SJCRH30 (cell line): ENCODE measurements around the gene TAS2R60. TPM values are rescaled to one million over a fixed set of nuclear protein-coding genes. Genes with fewer than 3 reads are reported as not detected.
"Not testable (repeated sequence)": the region's sequence is repeated elsewhere in the genome, so short reads cannot be mapped to it uniquely, and the experiment has no call there.

Source experiments
- DNase-seq, 2 experiments: peaks; one replicate each; pipeline ENCODE4 v3.0.0-alpha.2; 2015 to 2020
- H3K27ac ChIP-seq: fragments of 250-450 bp; sonication (Bioruptor Pico); 2 replicates; pipeline ENCODE4 v1.5.1; 2020; ENCODE audit warnings: mild to moderate bottlenecking, moderate library complexity
- H3K27me3 ChIP-seq: fragments of 250-450 bp; sonication (Bioruptor Pico); 2 replicates; pipeline ENCODE4 v1.5.1; 2020; ENCODE audit warnings: mild to moderate bottlenecking, moderate library complexity
- H3K36me3 ChIP-seq: fragments of 250-450 bp; sonication (Bioruptor Pico); 2 replicates; pipeline ENCODE4 v1.5.1; 2020; ENCODE audit warnings: mild to moderate bottlenecking, moderate library complexity
- H3K4me1 ChIP-seq: fragments of 250-450 bp; sonication (Bioruptor Pico); 2 replicates; pipeline ENCODE4 v1.5.1; 2020; ENCODE audit warnings: mild to moderate bottlenecking, moderate library complexity
- H3K4me3 ChIP-seq: fragments of 250-450 bp; sonication (Bioruptor Pico); 2 replicates; pipeline ENCODE4 v1.5.1; 2020; ENCODE audit warnings: mild to moderate bottlenecking, moderate library complexity
- H3K9me3 ChIP-seq: fragments of 250-450 bp; sonication (Bioruptor Pico); replicated peaks from 2 replicates; pipeline ENCODE4 v1.5.1; 2020; ENCODE audit warnings: mild to moderate bottlenecking, moderate library complexity
- total RNA-seq: library from RNA; depleted of rRNA; stranded (reverse); fragments of >200 nt; shearing (Covaris generic); gene quantifications from 2 replicates; pipeline ENCODE4 v1.2.3, GENCODE V29; 2014; rRNA removed

TAS2R60 gene, protein sequence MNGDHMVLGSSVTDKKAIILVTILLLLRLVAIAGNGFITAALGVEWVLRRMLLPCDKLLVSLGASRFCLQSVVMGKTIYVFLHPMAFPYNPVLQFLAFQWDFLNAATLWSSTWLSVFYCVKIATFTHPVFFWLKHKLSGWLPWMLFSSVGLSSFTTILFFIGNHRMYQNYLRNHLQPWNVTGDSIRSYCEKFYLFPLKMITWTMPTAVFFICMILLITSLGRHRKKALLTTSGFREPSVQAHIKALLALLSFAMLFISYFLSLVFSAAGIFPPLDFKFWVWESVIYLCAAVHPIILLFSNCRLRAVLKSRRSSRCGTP
- not detected in 2 replicates for total RNA-seq

DNA sequence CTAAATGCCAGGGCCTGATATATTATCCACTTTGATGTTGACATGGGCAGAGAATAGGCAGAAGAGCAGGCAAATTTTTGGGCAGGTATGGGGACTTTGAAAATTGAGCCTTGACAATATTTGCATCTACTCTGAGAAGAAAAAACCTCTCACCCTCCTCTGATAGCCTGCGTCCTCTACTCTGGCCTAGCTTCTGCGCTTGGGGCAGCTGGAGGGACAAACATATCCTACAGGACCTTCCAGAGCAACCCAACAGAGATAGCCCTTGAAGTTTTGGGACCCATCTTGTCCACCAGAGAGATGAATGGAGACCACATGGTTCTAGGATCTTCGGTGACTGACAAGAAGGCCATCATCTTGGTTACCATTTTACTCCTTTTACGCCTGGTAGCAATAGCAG is at the start of gene TAS2R60:
TAS2R60 (plus strand) TSS at position 301 of the 400 bp plus-strand sequence; CDS start at position 301, 0 bp downstream.
- DNase-seq, result no peak
- Histone ChIP-seq H3K4me3 (no peak within 1 kb of the TSS), H3K9me3 (no peaks in the 10 kb centered on the region), H3K27ac (no peak within 1 kb of the TSS), H3K4me1 (no peaks in the 10 kb centered on the region), H3K36me3 (no peaks in the 10 kb centered on the region), H3K27me3 (peaks cover 19% of the 10 kb centered on the region; the same call in 1 of the 2 replicates)

DNA sequence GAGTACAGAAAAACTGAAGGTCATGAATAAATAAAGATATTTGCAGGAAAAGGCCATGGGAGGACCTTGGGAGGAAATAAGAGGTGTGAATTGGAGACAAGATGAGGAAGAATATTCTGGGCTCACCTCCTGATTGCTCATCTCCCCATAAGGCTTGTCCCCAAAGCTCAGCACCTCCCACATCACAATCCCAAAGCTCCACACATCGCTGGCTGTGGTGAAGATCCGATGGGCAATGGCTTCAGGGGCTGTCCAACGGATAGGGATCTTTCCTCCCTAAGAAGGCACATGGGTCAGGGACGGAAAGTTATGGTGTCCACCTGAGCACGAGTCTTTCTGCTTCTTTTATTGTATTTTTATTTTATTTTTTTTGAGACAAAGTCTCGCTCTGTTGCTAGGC is 49.2 kb upstream of the TAS2R60 start:
- Histone ChIP-seq H3K4me1 (no peaks in the 10 kb centered on the region), H3K27me3 (no peaks in the 10 kb centered on the region)

DNA sequence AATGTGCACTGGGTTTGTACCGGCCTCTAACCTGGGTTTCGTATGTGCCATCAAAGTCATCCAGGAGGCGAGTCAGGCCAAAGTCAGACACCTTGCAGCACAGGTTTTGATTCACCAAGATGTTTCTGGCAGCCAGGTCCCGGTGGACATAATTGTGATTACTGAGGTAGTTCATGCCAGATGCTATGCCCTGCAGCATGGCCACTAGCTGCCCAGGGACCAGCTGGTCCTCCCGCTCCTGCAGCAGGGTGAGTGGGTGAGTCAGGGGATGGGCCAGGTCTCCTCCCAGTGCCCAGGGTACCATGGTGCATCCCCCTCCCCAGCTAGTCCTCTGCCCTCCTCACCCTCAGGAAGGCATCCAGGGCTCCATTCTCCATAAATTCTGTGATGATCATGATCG is 48.5 kb upstream of the TAS2R60 start:
- Histone ChIP-seq H3K4me1 (no peaks in the 10 kb centered on the region), H3K36me3 (peaks cover 19% of the 10 kb centered on the region; the same call in 1 of the 2 replicates), H3K27ac (no peak overlapping the region), H3K4me3 (no peak overlapping the region), H3K27me3 (no peaks in the 10 kb centered on the region), H3K9me3 (no peaks in the 10 kb centered on the region)
- no peak for DNase-seq

More for the DNA sequence above, 49.2 kb upstream of the TAS2R60 start:
- DNase-seq, result no peak
- Histone ChIP-seq H3K9me3 (no peaks in the 10 kb centered on the region), H3K27ac (no peak overlapping the region), H3K4me3 (no peak overlapping the region), H3K36me3 (peaks cover 24% of the 10 kb centered on the region)

DNA sequence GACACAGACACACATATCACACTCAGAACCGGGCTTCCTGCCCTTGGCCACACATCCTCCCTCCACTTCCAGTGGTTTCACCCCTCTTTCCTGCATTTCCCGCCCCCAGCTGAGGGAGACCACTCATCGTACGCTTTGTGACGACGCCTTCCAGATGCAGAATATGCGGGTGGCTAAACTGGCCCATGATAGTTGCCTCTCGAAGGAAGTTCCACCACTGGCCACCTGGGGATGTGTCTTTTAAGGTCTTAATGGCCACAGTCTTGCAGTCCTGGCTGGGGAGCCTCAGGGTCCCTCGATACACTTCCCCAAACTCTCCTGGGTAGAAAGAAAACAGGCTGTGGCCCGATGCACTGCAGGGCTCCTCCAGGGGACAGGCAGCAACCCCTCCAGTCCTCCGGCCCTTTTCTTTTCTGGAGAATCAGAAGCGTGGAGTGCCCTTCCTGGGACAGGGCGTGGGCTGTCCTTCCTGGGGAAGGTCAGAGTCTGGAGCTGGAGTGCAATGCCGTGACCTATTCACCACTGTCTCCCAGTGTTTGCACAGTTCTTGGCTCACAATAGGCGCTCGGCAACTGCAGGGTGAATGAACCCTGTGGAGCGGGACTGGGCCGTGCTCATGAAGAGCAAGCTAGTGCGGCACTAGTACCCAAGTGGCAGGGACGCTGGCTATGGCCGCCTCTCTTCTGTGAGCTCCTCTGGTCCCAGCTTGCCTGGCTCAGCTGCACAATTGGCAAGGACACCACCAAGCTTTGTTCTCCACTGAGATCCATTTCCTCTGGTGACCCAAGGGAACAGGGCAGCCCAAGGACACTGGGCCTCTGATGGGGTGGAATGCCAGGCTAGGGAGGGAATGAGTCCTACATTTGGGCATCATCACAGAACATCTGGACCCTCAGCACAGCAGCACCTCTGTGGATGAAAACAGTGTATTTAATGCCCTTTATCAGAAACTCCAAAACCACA is 47.8 kb upstream of the TAS2R60 start:
- Histone ChIP-seq H3K4me1 (no peaks in the 10 kb centered on the region), H3K27me3 (no peaks in the 10 kb centered on the region), H3K36me3 (peaks cover 12% of the 10 kb centered on the region; the same call in 1 of the 2 replicates), H3K9me3 (no peaks in the 10 kb centered on the region), H3K27ac (no peak overlapping the region), H3K4me3 (no peak overlapping the region)
- DNase-seq, result no peak

DNA sequence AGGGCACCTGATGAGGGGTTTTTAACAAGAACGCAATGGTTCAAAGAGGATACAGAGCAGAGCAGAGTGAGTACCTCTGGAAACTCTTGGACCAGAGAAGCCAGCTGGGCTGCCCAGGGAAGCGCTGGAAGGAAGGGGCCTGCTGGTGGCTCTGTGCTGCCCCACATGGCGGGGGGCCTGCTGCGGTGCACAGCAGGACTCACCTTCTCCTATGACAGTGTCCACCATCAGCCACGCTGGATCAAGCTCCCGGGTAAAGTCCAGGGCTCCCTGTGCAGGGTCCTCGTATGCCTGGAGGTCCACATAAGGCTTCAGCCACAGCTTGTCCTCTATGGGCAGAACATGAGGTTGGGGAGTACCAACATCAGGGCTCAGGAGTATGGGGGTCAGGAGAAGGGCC is 47.1 kb upstream of the TAS2R60 start:
- no peaks in the 10 kb centered on the region for H3K27me3 ChIP-seq
- DNase-seq, result no peak
- H3K4me1 ChIP-seq, result no peaks in the 10 kb centered on the region
- H3K9me3 ChIP-seq, result no peaks in the 10 kb centered on the region
- H3K36me3 ChIP-seq, result peaks cover 7% of the 10 kb centered on the region; the same call in 1 of the 2 replicates
- H3K4me3 ChIP-seq, result no peak overlapping the region
- H3K27ac ChIP-seq, result no peak overlapping the region

DNA sequence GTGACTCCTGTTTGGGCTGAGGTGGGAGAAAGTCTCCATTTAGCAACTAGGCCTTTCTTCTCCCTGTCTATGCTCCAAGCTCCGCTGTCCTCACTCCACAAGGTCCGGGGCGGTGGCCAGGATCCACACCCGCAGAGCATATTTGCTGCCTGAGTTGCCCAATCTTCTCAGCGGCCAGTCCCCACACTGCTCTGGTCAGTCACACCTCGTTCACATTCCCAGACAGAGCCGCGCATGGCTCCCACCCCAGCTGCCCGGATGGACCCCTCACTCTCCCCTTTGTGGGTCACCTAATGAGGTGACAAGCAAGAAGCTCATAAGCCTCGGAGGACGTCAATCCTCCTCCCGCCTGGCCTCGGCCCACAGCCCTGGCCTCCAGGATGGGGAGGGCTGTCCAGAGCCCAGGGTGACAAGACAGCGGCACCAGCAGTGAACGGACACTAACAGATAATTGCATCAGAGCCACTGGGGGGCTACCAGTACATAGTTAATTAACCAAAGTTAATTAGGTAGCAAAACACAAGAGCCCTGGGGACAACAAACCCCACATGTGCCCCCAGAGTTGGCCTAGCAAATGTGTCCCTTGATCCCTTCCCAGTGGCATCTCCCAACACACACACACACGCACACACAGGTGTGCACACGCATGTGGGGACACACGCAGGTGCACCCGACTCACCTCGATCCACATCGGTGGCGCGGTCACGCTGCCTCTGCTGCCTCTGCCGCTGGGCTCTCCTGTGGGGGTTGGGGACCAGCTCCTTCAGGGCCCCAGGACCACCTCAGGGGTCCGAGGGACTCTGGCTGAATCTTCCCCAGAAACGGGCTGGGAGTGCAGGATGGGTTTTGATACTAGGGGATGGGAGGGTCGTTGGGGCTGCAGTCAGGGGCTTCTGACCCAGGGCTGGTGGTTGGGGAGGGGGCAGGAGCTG is 46.4 kb upstream of the TAS2R60 start:
- Histone ChIP-seq H3K36me3 (no peaks in the 10 kb centered on the region), H3K4me1 (no peaks in the 10 kb centered on the region), H3K27me3 (no peaks in the 10 kb centered on the region), H3K9me3 (no peaks in the 10 kb centered on the region), H3K4me3 (no peak overlapping the region), H3K27ac (no peak overlapping the region)
- no peak for DNase-seq

DNA sequence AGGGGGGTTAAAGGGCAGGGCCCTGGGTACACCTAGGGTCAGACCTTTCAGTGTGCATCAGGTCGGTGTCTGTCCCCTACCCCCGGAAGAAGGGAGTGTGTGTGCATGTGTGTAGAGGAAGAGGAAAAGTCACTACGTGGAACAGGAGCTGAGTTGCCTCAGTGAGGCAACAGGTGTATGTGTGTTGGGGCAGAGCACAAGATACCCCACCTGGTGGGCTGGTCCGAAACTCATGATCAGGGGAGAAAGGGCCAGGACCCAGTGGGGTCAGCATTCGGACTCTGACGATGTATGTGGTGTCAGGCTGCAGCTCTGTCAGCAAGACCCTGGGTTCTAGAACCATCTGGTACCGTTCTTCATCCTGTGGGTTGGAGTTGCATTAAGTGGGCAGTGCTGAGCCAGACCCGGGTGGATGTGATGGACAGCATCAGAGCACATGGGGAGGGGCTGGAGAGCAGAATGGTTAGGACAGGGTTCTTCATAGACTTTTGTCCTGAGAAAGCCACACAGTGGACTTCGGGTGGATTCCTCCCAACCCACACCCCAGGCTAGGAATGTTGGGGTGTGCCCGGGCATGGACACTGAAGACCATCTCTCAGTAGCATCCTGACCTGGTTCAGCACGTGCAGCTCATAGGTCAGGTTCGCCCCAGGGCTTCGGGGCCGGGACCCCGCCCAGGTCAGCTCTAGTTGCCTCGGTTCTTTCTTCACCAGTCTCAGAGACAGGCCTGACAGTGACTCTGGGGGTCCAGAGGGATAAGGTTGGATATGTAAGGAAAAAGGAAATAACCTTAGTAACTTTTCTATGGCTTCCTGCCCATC is 45.3 kb upstream of the TAS2R60 start:
- Histone ChIP-seq H3K9me3 (no peaks in the 10 kb centered on the region), H3K4me3 (no peak overlapping the region), H3K36me3 (no peaks in the 10 kb centered on the region), H3K27ac (no peak overlapping the region), H3K27me3 (no peaks in the 10 kb centered on the region; the same call in 1 of the 2 replicates), H3K4me1 (no peaks in the 10 kb centered on the region)
- no peak for DNase-seq

DNA sequence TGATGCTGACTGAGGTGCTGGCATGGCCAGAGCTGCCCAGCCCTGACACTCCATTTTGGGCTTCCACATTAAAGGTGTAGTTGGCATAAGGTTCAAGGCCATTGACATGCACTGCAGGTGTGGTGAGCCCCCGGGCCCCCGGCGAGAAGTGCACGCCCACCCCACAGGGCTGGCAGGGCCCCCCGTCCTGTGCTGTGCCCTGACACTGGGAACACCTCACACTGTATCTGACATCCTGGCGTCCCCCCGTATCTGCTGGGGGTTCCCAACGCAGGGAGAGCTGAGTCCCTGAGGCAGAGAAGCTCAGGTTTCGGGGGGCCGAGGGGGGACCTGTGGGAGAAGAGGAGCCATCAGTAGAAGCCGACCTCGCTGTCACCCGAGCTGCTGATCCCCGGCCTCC is 44.6 kb upstream of the TAS2R60 start:
- no peaks in the 10 kb centered on the region for H3K4me1 ChIP-seq
- H3K27ac ChIP-seq, result no peak overlapping the region
- H3K9me3 ChIP-seq, result no peaks in the 10 kb centered on the region
- no peaks in the 10 kb centered on the region for H3K36me3 ChIP-seq
- DNase-seq, result no peak
- H3K27me3 ChIP-seq, result no peaks in the 10 kb centered on the region; the same call in 1 of the 2 replicates
- no peak overlapping the region for H3K4me3 ChIP-seq

DNA sequence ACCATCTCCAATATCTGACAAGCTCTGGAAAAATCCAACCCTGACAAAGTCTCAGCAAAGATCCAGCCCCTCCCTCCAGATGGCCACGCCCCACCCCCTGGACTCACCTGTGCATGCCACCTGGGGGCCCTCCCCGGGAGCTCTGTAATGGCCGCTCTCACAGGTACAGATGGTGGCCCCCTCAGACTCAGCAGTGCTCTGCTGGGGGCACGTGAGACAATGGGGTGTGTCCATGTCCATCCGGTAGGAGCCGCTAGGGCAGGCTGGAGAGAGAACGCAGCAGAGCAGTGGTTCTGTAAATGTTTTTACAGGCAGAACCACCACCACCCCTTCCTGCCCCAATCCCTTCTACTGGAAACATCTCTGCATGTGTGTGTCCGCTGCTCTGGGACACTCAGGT is 44.1 kb upstream of the TAS2R60 start:
- Histone ChIP-seq H3K4me1 (no peaks in the 10 kb centered on the region), H3K9me3 (no peaks in the 10 kb centered on the region), H3K27me3 (no peaks in the 10 kb centered on the region; the same call in 1 of the 2 replicates), H3K27ac (no peak overlapping the region), H3K36me3 (no peaks in the 10 kb centered on the region), H3K4me3 (no peak overlapping the region)
- DNase-seq, result no peak

DNA sequence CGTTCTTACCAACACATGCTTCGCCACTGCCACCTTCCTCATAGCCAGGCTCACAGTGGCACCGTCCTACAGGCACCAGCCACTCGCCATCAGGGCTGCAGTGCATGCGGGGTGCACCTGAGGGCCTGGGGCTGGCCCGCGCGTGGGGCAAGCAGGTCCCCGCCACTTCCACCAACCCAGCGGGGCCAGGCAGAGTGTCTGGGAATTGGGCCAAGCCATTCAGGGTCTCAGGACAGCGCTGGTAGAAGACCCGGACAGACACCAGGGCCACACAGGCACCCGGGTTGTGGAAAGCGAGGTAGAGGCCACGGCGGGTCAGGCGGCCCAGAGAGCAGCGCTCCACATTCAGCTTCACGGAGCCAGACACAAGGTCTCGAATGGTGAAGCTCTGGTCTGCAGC is 43.6 kb upstream of the TAS2R60 start:
- H3K36me3 ChIP-seq, result no peaks in the 10 kb centered on the region
- no peak overlapping the region for H3K4me3 ChIP-seq
- no peaks in the 10 kb centered on the region for H3K4me1 ChIP-seq
- no peaks in the 10 kb centered on the region for H3K9me3 ChIP-seq
- H3K27ac ChIP-seq, result no peak overlapping the region
- peaks cover 2% of the 10 kb centered on the region for H3K27me3 ChIP-seq
- no peak for DNase-seq

DNA sequence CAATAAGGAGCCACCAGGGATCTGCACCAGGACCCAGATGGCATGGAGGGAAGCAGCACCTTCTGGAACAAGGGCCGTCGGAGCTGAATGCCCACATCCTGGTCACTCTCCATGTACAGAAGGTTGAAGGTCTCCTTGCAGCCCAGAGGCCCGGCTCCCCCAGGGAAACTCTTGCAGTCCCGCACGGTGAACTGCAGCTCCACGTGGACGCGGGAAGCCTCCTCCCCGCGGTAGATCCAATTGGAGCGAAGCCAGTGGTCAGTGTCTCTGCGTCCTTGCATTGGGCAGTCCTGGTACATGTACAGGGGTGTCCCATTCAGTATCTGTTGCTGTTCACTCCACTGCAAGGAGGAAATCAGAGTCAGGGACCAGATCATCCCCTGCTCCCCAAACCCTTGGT is 42.0 kb upstream of the TAS2R60 start:
- Histone ChIP-seq H3K4me3 (no peak overlapping the region), H3K36me3 (no peaks in the 10 kb centered on the region), H3K9me3 (no peaks in the 10 kb centered on the region), H3K4me1 (no peaks in the 10 kb centered on the region), H3K27me3 (peaks cover 3% of the 10 kb centered on the region), H3K27ac (no peak overlapping the region)
- no peak for DNase-seq

DNA sequence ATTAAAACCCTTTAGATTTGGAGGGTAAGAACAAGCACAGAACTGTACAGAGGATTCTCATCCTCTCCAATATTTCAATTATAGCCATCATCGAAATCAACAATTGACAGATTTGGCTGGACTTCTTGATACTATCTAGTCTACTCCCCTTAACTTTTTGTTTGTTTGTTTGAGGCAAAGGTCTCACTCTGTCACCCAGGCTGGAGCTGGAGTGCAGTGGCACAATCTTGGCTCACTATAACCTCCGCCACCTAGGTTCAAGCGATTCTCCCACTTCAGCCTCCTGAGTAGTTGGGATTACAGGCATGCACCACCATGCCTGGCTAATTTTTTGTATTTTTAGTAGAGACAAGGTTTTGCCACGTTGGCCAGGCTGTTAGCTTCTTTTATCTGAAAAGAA is 41.0 kb upstream of the TAS2R60 start:
- H3K27me3 ChIP-seq, DNase-seq, H3K4me1 ChIP-seq, H3K9me3 ChIP-seq, H3K36me3 ChIP-seq, H3K4me3 ChIP-seq, H3K27ac ChIP-seq: not testable (repeated sequence)

DNA sequence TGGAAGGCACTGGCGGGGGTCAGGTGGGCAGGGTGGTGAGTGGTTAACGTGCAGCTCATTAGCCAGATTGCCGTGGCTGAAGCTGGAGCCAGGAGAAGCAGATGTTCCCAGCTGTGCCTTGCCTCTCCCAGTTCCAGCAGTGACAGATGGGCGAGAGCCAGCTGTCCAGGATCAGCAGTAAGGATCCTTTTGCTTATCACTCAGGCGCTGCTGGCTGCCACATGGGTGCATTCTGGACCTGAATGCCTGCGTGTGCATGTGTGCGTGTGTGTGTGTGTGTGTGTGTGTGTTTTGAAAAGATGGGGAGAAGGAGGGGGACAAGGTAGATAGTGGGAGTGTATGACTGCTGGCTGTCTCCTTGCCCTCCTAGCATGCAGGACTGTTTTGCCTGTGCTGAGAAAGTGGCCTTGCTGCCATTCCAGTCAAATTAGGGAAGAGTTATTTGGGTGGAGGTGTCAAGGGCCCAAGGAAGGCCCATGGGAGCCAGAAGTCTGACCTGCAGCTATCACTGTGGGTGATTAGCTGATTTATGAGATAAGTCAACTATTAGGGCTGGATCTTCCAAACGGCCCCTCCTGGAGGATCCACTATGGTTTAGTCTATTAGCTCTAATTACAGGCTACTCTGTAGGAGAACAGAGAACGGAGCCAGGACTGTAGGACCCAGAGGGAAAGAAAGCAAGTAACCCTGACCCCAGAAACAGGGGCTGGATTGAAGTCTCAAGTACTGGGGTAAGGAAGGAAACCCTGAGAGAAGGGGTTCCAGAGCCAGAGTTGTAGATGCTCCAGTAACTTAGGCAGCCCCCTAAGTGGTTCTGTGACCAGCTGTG is 37.9 kb upstream of the TAS2R60 start:
- Histone ChIP-seq H3K9me3 (no peaks in the 10 kb centered on the region), H3K36me3 (no peaks in the 10 kb centered on the region), H3K27ac (no peak overlapping the region), H3K4me3 (no peak overlapping the region), H3K27me3 (peaks cover 3% of the 10 kb centered on the region), H3K4me1 (peaks cover 4% of the 10 kb centered on the region)
- peak; percentile 41 to 65 for DNase-seq
